Liver (tissue), 9 donors: ENCODE measurements around the gene WWC2. TPM values are rescaled to one million over a fixed set of nuclear protein-coding genes. Genes with fewer than 3 reads are reported as not detected.

ENCODE experiments used
- DNase-seq: peaks from one replicate; pipeline ENCODE4 v3.0.0-alpha.2; 2017; ENCODE audit warnings: low spot score
- H3K27ac ChIP-seq, 2 donors: one replicate each; pipeline ENCODE4 v1.7.0; 2013; ENCODE audit warnings: inconsistent platforms in 2 of 2, low read length in 2 of 2, control low read depth in 1 of 2, low read depth in 1 of 2, mild to moderate bottlenecking in 1 of 2
- H3K27me3 ChIP-seq, 4 donors: one replicate each; pipeline versions ENCODE4 v1.6.1 to v1.7.0; 2013; ENCODE audit warnings: low read length in 3 of 4, inconsistent platforms in 1 of 4, mild to moderate bottlenecking in 1 of 4, moderate library complexity in 1 of 4; ENCODE audit not compliant: control insufficient read depth in 4 of 4, insufficient read depth in 4 of 4
- H3K36me3 ChIP-seq, 4 donors: one replicate each; pipeline versions ENCODE4 v1.6.1 to v1.7.0; 2013; ENCODE audit warnings: low read length in 3 of 4, mild to moderate bottlenecking in 3 of 4, low read depth in 1 of 4, moderate library complexity in 1 of 4; ENCODE audit not compliant: control insufficient read depth in 4 of 4, insufficient read depth in 3 of 4
- H3K4me1 ChIP-seq, 4 donors: one replicate each; pipeline versions ENCODE4 v1.6.1 to v1.7.0; 2013; ENCODE audit warnings: low read length in 3 of 4, mild to moderate bottlenecking in 3 of 4, moderate library complexity in 1 of 4; ENCODE audit not compliant: control insufficient read depth in 4 of 4, insufficient read depth in 4 of 4
- H3K4me3 ChIP-seq, 3 donors: one replicate each; pipeline versions ENCODE4 v1.6.1 to v1.7.0; 2013; ENCODE audit warnings: low read length in 3 of 3, control low read depth in 1 of 3, low read depth in 1 of 3, mild to moderate bottlenecking in 1 of 3
- H3K9ac ChIP-seq, 2 donors: one replicate each; pipeline ENCODE4 v1.7.0; 2013; ENCODE audit warnings: low read length in 2 of 2, mild to moderate bottlenecking in 2 of 2, moderate library complexity in 2 of 2, control low read depth in 1 of 2, low read depth in 1 of 2
- H3K9me3 ChIP-seq, 4 donors: one replicate each; pipeline versions ENCODE4 v1.6.1 to v1.7.0; 2013; ENCODE audit warnings: low read length in 3 of 4; ENCODE audit not compliant: control insufficient read depth in 4 of 4
- EGR1 ChIP-seq, 2 donors: IDR thresholded peaks; 2 replicates each; pipeline ENCODE4 v1.6.1; 2016 to 2018; ENCODE audit warnings: antibody characterized with exemption in 2 of 2, low read depth in 2 of 2
- FOXA1 ChIP-seq: IDR thresholded peaks from 2 replicates; pipeline ENCODE4 v1.6.1; 2016; ENCODE audit warnings: antibody characterized with exemption
- FOXA2 ChIP-seq: IDR thresholded peaks from 2 replicates; pipeline ENCODE4 v1.6.1; 2016; ENCODE audit warnings: antibody characterized with exemption
- GABPA ChIP-seq, 2 donors: IDR thresholded peaks in 1 of 2; conservative IDR thresholded peaks in 1 of 2; 2 replicates each; pipeline ENCODE4 v1.6.1; 2016; ENCODE audit warnings: antibody characterized with exemption in 2 of 2, mild to moderate bottlenecking in 1 of 2, moderate library complexity in 1 of 2
- HNF4A ChIP-seq, 2 donors: conservative IDR thresholded peaks; 2 replicates each; pipeline ENCODE4 v1.6.1; 2016; ENCODE audit warnings: antibody characterized with exemption in 2 of 2, mild to moderate bottlenecking in 2 of 2
- HNF4G ChIP-seq: IDR thresholded peaks from 2 replicates; pipeline ENCODE4 v1.6.1; 2016; ENCODE audit warnings: antibody characterized with exemption
- JUND ChIP-seq, 2 donors: IDR thresholded peaks; 2 replicates each; pipeline ENCODE4 v1.6.1; 2016; ENCODE audit warnings: antibody characterized with exemption in 2 of 2
- NR2F2 ChIP-seq: IDR thresholded peaks from 2 replicates; pipeline ENCODE4 v1.6.1; 2016; ENCODE audit warnings: antibody characterized with exemption
- RAD21 ChIP-seq, 2 donors: IDR thresholded peaks; 2 replicates each; pipeline ENCODE4 v1.6.1; 2016; ENCODE audit warnings: antibody characterized with exemption in 2 of 2, mild to moderate bottlenecking in 2 of 2
- RXRA ChIP-seq, 2 donors: IDR thresholded peaks; 2 replicates each; pipeline ENCODE4 v1.6.1; 2017 to 2018; ENCODE audit warnings: antibody characterized with exemption in 2 of 2, mild to moderate bottlenecking in 1 of 2
- SP1 ChIP-seq: IDR thresholded peaks from 2 replicates; pipeline ENCODE4 v1.6.1; 2018; ENCODE audit warnings: antibody characterized with exemption, mild to moderate bottlenecking
- TAF1 ChIP-seq: conservative IDR thresholded peaks from 2 replicates; pipeline ENCODE4 v1.6.1; 2016; ENCODE audit warnings: antibody characterized with exemption, mild to moderate bottlenecking
- YY1 ChIP-seq: IDR thresholded peaks from 2 replicates; pipeline ENCODE4 v1.6.1; 2016; ENCODE audit warnings: antibody characterized with exemption, mild to moderate bottlenecking
- WGBS: extraction: QIAGEN DNeasy Blood & Tissue Kit; methylation state at CpG from one replicate; pipeline ENCODE4 v1.1.7; 2013; 5-methylcytosine and 5-hydroxymethylcytosine counted together
- polyA plus RNA-seq, 2 donors: library from polyadenylated mRNA; stranded (reverse) in 1 of 2; unstranded in 1 of 2; fragments of 200-250 nt in 1 of 2; fragments of >200 nt in 1 of 2; fragmentation: Nextera tagmentation in 1 of 2; extraction: Ambion mirVana in 1 of 2; gene quantifications; one replicate each; pipeline versions ENCODE4 v1.2.1 to v1.2.3, GENCODE V29; 2013 to 2015
- total RNA-seq, 2 donors: library from RNA; depleted of rRNA; stranded (reverse); fragments of >200 nt; gene quantifications; one replicate each; pipeline ENCODE4 v1.2.3, GENCODE V29; 2014
- TF ChIP-seq, protein P1 (sequence below): IDR thresholded peaks from 2 replicates; pipeline ENCODE4 v1.6.1; 2016; ENCODE audit warnings: antibody characterized with exemption
- TF ChIP-seq, protein P2 (sequence below): fragments of 150-350 bp; IDR thresholded peaks from 2 replicates; pipeline ENCODE4 v1.5.1; 2017; ENCODE audit warnings: improper control_type of control experiment, low read depth, low read length; ENCODE audit not compliant: missing input control
- TF ChIP-seq, protein P3 (sequence below): IDR thresholded peaks from 2 replicates; pipeline ENCODE4 v1.6.1; 2016; ENCODE audit warnings: antibody characterized with exemption
- TF ChIP-seq, protein P4 (sequence below): IDR thresholded peaks from 2 replicates; pipeline ENCODE4 v1.6.1; 2016; ENCODE audit warnings: antibody characterized with exemption, mild to moderate bottlenecking
- TF ChIP-seq, protein P5 (sequence below): IDR thresholded peaks from 2 replicates; pipeline ENCODE4 v1.6.1; 2016; ENCODE audit warnings: antibody characterized with exemption
- donor health status: healthy.
- donor health status: healthy.
- donor health status: healthy.
- donor health status: healthy.
- donor health status: healthy.

WWC2 gene
- total and polyA plus RNA-seq, 4 donors, result 8.6 to 60.1 (median 13.3) TPM

DNA sequence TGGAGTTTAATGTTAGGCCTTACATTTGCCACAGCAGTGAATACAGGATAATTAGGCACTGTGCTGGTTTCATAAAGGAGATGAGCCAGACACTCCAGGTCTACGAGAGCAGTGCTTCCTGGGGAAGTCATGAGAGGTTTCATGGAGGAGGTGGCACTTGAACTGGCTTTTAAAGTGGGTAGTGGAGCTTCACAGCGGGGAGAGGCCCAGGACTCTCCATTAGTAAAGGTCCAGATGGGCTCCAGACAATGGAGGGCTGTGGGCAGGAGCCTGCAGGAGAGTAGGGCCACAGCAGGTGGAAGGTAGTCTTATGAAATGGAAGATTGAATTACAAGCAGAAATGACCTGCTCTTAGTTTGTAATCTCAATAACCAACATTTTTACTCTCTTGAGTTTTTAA is 192.0 kb downstream of the WWC2 start:
- Histone ChIP-seq H3K9me3 (no peaks in the 10 kb centered on the region), H3K4me3 (no peak overlapping the region), H3K27ac (no peak overlapping the region), H3K4me1 (peaks cover 3 to 24% (median 19%) of the 10 kb centered on the region in 4 donors), H3K36me3 (peaks cover 4 to 49% (median 29%) of the 10 kb centered on the region in 4 donors), H3K9ac (no peak overlapping the region), H3K27me3 (no peaks in the 10 kb centered on the region)
- TF ChIP-seq, protein P1, sequence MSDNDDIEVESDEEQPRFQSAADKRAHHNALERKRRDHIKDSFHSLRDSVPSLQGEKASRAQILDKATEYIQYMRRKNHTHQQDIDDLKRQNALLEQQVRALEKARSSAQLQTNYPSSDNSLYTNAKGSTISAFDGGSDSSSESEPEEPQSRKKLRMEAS, result no peak
- TF ChIP-seq, protein P2, sequence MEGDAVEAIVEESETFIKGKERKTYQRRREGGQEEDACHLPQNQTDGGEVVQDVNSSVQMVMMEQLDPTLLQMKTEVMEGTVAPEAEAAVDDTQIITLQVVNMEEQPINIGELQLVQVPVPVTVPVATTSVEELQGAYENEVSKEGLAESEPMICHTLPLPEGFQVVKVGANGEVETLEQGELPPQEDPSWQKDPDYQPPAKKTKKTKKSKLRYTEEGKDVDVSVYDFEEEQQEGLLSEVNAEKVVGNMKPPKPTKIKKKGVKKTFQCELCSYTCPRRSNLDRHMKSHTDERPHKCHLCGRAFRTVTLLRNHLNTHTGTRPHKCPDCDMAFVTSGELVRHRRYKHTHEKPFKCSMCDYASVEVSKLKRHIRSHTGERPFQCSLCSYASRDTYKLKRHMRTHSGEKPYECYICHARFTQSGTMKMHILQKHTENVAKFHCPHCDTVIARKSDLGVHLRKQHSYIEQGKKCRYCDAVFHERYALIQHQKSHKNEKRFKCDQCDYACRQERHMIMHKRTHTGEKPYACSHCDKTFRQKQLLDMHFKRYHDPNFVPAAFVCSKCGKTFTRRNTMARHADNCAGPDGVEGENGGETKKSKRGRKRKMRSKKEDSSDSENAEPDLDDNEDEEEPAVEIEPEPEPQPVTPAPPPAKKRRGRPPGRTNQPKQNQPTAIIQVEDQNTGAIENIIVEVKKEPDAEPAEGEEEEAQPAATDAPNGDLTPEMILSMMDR, result no peak
- TF ChIP-seq FOXA2 (no peak), NR2F2 (no peak), EGR1 (IDR thresholded peaks at IDR 0.05; ENCODE audit: low read depth in 2 of 2) (no peak), FOXA1 (no peak), RAD21 (IDR thresholded peaks at IDR 0.05) (no peak), TAF1 (no peak), HNF4G (no peak), SP1 (no peak), YY1 (no peak), RXRA (IDR thresholded peaks at IDR 0.05) (no peak), GABPA (IDR thresholded peaks at IDR 0.05 in 1 of 2, conservative IDR thresholded peaks at IDR 0.05 in 1 of 2) (no peak), HNF4A (conservative IDR thresholded peaks at IDR 0.05) (no peak), JUND (IDR thresholded peaks at IDR 0.05) (no peak)
- TF ChIP-seq, protein P3, sequence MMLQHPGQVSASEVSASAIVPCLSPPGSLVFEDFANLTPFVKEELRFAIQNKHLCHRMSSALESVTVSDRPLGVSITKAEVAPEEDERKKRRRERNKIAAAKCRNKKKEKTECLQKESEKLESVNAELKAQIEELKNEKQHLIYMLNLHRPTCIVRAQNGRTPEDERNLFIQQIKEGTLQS, result no peak
- TF ChIP-seq, protein P4, sequence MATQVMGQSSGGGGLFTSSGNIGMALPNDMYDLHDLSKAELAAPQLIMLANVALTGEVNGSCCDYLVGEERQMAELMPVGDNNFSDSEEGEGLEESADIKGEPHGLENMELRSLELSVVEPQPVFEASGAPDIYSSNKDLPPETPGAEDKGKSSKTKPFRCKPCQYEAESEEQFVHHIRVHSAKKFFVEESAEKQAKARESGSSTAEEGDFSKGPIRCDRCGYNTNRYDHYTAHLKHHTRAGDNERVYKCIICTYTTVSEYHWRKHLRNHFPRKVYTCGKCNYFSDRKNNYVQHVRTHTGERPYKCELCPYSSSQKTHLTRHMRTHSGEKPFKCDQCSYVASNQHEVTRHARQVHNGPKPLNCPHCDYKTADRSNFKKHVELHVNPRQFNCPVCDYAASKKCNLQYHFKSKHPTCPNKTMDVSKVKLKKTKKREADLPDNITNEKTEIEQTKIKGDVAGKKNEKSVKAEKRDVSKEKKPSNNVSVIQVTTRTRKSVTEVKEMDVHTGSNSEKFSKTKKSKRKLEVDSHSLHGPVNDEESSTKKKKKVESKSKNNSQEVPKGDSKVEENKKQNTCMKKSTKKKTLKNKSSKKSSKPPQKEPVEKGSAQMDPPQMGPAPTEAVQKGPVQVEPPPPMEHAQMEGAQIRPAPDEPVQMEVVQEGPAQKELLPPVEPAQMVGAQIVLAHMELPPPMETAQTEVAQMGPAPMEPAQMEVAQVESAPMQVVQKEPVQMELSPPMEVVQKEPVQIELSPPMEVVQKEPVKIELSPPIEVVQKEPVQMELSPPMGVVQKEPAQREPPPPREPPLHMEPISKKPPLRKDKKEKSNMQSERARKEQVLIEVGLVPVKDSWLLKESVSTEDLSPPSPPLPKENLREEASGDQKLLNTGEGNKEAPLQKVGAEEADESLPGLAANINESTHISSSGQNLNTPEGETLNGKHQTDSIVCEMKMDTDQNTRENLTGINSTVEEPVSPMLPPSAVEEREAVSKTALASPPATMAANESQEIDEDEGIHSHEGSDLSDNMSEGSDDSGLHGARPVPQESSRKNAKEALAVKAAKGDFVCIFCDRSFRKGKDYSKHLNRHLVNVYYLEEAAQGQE, result no peak
- TF ChIP-seq, protein P5, sequence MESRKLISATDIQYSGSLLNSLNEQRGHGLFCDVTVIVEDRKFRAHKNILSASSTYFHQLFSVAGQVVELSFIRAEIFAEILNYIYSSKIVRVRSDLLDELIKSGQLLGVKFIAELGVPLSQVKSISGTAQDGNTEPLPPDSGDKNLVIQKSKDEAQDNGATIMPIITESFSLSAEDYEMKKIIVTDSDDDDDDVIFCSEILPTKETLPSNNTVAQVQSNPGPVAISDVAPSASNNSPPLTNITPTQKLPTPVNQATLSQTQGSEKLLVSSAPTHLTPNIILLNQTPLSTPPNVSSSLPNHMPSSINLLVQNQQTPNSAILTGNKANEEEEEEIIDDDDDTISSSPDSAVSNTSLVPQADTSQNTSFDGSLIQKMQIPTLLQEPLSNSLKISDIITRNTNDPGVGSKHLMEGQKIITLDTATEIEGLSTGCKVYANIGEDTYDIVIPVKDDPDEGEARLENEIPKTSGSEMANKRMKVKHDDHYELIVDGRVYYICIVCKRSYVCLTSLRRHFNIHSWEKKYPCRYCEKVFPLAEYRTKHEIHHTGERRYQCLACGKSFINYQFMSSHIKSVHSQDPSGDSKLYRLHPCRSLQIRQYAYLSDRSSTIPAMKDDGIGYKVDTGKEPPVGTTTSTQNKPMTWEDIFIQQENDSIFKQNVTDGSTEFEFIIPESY, result no peak
- 94% methylated on average over 2 of the region's 2 CpGs for WGBS
- DNase-seq, result no peak
